Measurements from ENCODE around the gene ZNF41.
"Not testable (repeated sequence)": the region's sequence is repeated elsewhere in the genome, so short reads cannot be mapped to it uniquely, and the experiment has no call there.

ZNF41 gene
- total RNA-seq = 32.6 to 37.7 reads per million in 2 donors

- DNase-seq = peak; percentile 64
These were observed at the start of gene ZNF41 for GRCh38 chrX:47482512-47483305. ZNF41 (minus strand) TSS chrX:47483222; CDS start chrX:47467481, 15,741 bp downstream.

GRCh38 chrX:47530049-47530448 lies 47.0 kb upstream of the ZNF41 start:
- DNase-seq = no peak

GRCh38 chrX:47529548-47529947 lies 46.5 kb upstream of the ZNF41 start:
- DNase-seq = no peak

GRCh38 chrX:47523713-47524166 lies 40.7 kb upstream of the ZNF41 start:
- no peak for DNase-seq

GRCh38 chrX:47523297-47523696 lies 40.3 kb upstream of the ZNF41 start:
- DNase-seq = peak; percentile 55

- DNase-seq = no peak
These were observed 35.1 kb upstream of the ZNF41 start for GRCh38 chrX:47518144-47518543.

GRCh38 chrX:47515941-47516665 lies 33.1 kb upstream of the ZNF41 start:
- DNase-seq = no peak

GRCh38 chrX:47514533-47515235 lies 31.7 kb upstream of the ZNF41 start:
- DNase-seq = no peak

GRCh38 chrX:47513034-47513965 lies 30.3 kb upstream of the ZNF41 start:
- DNase-seq = not testable (repeated sequence)

GRCh38 chrX:47512383-47512782 lies 29.4 kb upstream of the ZNF41 start:
- not testable (repeated sequence) for DNase-seq

- DNase-seq = no peak
These were observed 24.3 kb upstream of the ZNF41 start for GRCh38 chrX:47507153-47507867.

GRCh38 chrX:47503151-47503550 lies 20.1 kb upstream of the ZNF41 start:
- DNase-seq = no peak

GRCh38 chrX:47502316-47503125 lies 19.5 kb upstream of the ZNF41 start:
- no peak for DNase-seq

GRCh38 chrX:47501226-47502074 lies 18.4 kb upstream of the ZNF41 start:
- no peak for DNase-seq

GRCh38 chrX:47500554-47500953 lies 17.5 kb upstream of the ZNF41 start:
- DNase-seq = no peak

- no peak for DNase-seq
These were observed 16.3 kb upstream of the ZNF41 start for GRCh38 chrX:47499293-47499692.

- no peak for DNase-seq
These were observed 15.4 kb upstream of the ZNF41 start for GRCh38 chrX:47498411-47498810.

GRCh38 chrX:47497271-47497888 lies 14.4 kb upstream of the ZNF41 start:
- DNase-seq = no peak

GRCh38 chrX:47492133-47492532 lies 9.1 kb upstream of the ZNF41 start:
- DNase-seq = not testable (repeated sequence)
